Activated T-cell treated with anti-CD3 and anti-CD28 coated beads for 4 hours (primary cell): ENCODE data around the gene ETV7.
"Not testable (repeated sequence)": the region's sequence is repeated elsewhere in the genome, so short reads cannot be mapped to it uniquely, and the experiment has no call there.

Source experiments
- DNase-seq: peaks from one replicate; pipeline ENCODE4 v3.0.0-alpha.2; 2020

ETV7 gene

GRCh38 chr6:36382976-36383375 is 4.5 kb downstream of the ETV7 start:
- DNase-seq, result no peak

DNA sequence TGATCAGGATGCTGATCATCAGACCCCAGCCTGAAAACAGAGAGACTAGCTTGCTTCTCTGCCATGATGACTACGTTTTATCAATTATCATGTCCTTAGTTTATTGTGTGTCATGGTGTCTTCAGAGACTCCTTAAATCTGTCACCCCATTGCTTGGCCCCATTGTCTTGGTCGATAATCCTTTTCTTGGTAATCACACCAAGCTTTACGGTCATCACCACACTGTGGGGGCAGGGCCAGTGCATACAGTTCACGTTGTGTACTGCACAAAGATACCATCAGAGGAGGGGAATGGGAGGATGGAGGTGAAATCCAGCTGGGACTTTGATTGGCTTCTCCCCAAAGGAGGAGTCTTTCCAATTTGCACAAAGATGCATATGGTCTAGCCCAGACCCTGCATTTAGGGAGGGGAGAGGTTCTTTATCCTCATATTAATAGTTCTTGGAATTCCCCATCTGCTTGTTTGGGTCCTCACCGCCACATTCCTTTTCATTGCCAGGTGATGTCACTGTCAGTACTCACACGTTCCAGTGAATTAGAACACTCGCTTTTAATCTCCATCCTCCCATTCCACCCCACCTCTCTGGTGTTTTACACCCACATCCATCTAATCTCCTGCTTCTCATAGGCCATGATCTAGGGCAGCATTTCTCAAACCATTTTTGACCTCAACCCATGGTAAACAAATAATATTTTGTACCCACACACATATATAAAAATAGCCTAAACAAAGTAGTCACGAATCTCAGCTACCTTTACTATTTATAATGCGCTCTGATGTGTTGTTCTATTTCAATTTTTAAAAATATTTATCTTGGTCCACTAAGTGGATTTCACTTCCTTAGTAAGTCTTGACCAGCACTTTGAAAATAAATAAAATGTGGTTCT is 5.7 kb downstream of the ETV7 start:
- DNase-seq, result no peak

- no peak for DNase-seq
These were observed 7.3 kb downstream of the ETV7 start for GRCh38 chr6:36380166-36380565.

DNA sequence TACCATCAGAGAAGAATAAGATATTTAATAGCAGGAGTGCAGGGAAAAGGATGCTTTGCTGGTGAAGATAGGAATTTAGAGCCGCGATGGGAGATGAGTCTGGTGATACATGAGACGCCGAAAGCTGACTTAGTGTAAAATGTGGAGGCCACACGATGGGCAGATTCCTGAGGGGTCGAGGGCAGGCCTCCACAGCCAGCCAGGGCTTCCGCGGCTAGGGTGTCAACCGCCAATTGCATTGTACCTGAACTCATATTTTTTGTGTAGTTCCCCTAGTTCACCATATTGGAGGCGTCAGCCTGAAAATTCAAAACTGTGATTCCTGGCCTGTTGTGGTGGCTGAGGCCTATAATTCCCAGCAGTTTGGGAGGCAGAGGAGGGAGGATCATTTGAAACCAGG is 8.5 kb downstream of the ETV7 start:
- DNase-seq, result no peak

- DNase-seq, result no peak
These were observed 9.1 kb downstream of the ETV7 start for GRCh38 chr6:36378243-36378920.

GRCh38 chr6:36377594-36377993 is 9.9 kb downstream of the ETV7 start:
- DNase-seq, result no peak

DNA sequence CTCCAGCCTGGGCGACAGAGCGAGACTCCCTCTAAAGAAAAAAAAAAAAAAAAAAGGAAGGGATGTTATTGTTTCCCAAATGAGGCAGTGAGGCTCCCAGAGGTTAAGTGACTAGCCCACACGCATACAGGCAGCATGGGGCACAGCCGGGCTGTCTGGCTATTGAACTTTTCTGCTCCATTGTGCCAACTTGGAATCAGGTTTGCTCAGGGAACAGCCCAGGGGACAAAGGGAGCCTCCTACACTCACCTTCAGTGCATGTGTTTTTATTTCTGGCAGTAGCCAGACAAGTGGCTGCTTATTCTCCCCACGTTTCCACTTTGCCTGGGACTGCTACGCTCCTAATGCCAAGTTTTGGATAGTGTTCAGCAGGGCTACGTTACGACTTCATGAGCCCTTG is 10.7 kb downstream of the ETV7 start:
- no peak for DNase-seq

DNA sequence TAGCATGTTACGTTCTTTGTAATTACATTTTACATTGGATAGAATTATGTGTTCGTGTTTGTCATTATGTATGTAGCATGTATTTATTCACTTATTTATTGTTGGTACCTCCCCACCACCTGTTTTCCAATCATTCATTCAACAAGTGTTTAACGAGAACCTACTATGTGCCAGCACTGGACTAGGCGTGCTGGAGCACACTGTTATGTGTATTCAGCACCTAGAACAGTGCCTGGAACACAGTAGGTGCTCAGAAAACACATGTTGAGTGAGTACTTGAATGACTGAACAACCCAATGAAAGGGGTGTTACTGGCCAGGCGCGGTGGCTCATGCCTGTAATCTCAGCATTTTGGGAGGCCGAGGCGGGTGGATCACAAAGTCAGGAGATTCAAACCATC is 11.3 kb downstream of the ETV7 start:
- no peak for DNase-seq

DNA sequence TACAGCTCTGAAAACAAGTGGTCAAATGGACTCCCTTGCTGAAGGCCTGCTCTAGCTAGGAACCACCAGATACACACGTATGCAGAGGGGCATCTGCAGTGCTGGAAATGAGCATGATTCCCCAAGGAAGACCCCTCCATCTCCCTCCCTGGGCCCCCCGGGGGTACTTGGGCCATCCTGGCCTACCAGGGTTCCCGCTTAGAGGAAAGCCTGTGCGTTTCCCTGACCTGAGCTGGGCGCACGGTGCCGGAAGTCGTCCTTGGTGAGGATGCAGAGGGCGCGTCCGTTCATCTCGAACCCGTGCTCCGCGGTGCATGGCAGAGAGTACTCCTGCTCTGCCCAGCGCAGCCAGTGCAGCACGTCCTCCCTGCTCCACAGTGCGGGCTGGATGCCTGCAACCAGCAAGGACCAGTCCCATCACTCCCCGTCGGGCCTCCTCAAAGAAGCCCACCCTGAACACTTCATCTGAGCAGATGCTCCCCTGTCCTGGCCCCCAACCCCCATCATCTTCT is 11.8 kb downstream of the ETV7 start:
- no peak for DNase-seq

DNA sequence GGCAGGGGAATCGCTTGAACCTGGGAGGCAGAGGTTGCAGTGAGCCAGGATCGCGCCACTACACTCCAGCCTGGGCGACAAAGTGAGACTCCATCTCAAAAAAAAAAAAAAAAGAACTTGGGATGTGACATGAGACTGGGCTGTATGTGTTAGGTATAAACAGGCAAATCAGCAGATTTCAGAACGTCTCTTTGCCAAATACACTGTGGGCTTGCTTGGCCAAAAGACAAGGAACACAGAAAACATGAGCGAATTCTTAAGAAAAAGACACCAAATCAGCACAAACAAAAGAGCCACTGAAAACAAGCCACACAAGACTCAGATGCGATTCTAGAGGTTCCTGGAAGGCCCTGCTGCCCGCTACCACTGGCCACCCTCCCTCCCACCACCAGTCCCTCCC is 12.5 kb downstream of the ETV7 start:
- DNase-seq, result no peak

DNA sequence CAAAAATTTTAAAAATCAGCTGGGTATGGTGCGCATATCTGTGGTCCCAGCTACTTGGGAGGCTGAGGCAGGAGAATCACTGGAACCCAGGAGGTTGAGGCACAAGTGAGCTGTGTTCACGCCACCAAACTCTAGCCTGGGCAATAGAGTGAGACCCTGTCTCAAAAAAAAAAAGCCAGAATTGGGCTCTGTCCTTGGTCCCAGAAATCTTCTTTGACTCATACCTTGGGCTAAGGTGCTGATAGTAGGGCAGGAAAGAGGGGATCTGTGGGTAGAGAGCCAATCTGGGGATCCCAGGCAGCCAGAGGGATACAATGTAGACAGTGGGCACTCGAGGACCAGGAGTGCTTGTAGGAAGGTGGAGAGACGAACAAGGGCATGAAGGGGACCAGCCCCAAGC is 13.3 kb downstream of the ETV7 start:
- no peak for DNase-seq

GRCh38 chr6:36373368-36374019 is 14.0 kb downstream of the ETV7 start:
- DNase-seq, result no peak

DNA sequence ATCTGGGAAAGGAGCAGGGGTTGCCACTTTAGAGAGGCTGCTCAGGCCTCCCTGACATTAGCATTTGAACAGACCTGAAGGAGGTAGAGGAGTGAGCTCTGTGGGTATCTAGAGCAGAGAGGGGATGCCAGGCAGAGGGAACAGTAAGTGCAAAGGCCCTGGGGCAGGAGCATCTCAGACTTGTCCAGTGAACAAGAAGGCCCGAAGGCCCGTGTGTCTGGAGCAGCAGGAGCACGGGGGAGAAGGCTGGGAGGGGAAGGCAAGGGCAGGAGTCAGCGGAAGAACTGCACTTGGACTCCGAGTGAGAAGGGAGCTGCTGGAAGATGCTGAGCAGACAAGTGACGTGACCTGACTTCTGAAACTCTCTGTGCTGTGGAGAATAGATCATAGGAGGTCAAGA is 15.4 kb downstream of the ETV7 start:
- DNase-seq, result no peak

- no peak for DNase-seq
These were observed 16.3 kb downstream of the ETV7 start for GRCh38 chr6:36371211-36371610.

GRCh38 chr6:36370638-36371037 is 16.8 kb downstream of the ETV7 start:
- no peak for DNase-seq

DNA sequence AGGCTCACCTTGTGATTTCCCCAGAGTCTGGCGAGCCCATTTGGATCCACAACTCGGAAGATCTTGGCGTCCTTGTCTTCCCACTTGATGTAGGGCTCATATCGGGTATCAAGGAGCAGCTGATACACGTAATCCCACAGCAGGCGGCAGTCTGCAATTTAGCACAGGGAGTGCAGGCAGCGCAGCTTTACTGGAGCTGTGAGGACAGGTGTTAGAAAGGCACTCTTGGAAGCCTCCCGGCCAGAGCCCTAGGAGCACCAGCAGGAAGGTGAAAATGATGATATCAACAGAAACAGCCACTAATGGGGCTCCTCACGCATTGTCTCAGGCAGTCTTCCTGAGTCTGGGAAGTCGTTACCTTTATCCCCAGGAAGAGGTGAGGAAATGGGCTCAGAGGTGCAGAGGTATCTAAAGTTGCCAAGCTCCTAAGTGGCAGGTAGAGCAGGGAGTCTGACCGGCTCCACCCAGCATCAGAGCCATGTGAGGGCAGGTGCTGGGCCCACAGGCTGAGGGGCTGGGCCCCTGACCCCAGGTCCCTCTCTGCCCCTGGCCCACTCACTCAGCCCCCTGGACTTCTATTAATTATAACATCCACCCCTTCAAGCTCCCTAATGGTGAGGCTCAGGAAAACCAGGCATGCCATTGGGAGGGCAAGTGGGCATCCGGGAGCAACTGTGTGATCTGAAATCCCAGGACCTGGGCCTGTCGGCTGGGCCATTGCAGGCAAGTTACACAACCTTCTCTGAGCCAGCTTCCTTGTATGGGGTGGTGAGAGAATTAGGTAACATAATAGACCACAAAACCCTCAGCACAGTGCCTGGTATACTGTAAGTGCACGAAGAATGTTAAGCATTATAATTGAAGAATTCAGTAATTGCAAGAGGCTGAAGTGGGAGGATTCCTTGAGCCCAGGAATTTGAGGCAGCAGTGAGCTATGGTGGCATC is 18.3 kb downstream of the ETV7 start:
- no peak for DNase-seq

- no peak for DNase-seq
These were observed 19.0 kb downstream of the ETV7 start for GRCh38 chr6:36368421-36368820.

DNA sequence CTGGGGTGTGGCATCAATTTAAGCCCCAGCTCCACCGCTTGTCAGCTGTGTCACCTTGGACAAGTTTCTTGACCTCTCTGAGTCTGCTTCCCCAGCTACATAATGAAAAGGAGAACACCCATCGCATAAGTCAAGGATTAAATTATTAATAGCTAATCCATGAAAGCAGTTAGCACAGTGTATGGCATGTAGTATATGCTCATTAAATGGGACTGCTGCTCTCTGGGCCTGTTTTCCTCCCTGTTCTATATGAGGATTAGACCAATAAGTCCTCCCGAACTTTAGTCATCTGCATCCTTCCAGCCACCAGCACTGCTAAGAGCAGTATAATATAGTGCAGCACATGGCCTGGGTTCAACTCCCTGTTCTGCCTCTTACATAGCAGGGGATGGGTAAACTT is 19.7 kb downstream of the ETV7 start:
- DNase-seq, result no peak

DNA sequence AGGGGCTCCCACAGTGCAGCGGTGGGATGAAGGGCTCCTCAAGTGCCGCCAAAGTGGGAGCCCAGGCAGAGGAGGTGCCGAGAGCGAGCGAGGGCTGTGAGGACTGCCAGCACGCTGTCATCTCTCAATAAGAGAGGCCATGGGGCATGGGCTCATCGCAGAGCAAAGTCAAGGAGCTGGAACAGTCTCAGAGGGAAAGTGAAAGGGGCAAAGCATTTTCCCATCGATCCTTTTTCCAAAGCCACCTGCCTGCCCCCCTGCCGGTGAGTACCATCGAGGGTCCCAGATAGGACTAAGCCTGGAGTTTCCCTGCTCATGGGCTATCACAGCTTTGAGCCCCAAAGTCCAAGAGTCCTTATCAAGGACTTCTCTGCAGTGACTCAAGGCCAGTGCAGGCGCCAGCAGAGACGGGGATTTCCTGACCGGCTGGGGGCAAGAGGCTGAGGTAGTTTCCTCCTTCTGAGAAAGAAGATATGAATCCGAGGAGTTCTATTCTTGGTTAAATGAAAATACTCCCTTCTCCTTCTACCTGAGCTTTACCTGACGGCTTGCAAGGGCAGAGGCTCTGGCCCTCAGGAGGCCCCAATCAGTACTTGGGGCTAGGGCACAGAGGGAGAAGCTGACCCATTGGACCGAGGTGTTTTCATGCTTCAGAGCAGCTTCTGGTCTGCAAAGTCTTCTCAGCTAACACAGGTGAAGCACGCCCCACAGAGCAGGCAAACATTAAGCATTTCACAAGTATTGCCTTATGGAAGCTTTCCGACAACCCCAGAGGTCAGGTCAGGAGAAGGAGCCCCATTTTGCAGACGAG is 22.6 kb downstream of the ETV7 start:
- no peak for DNase-seq

- not testable (repeated sequence) for DNase-seq
These were observed 23.3 kb downstream of the ETV7 start for GRCh38 chr6:36364061-36364635.

DNA sequence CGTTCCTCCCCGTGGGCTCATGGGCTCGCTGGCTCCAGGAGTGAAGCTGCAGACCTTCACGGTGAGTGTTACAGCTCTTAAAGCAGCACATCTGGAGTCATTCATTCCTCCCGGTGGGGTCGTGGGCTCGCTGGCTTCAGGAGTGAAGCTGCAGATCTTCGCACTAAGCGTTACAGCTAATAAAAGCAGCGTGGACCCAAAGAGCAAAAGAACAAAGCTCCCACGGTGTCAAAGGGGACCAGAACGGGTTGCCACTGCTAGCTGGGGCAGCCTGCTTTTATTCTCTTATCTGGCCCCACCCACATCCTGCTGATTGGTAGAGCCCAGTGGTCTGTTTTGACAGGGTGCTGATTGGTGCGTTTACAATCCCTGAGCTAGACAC is 24.1 kb downstream of the ETV7 start:
- DNase-seq, result not testable (repeated sequence)
